Activated CD8-positive, alpha-beta T cell treated with anti-CD3 and anti-CD28 coated beads for 36 hours (primary cell): ENCODE measurements around the gene OTUD5. TPM values are rescaled to one million over a fixed set of nuclear protein-coding genes. Genes with fewer than 3 reads are reported as not detected.

Source experiments
- ATAC-seq: fragments of 200-7000 bp; cut with Tn5 transposase; one replicate; pipeline ENCODE4 v1.10.0; 2021; ENCODE audit warnings: mild to moderate bottlenecking, moderate library complexity
- CTCF ChIA-PET: fragments of 350-600 bp; sonication (Branson Sonifier 250); formaldehyde crosslinking; loops from one replicate; lab custom pipeline; 2021; ENCODE audit warnings: antibody characterized with exemption; lab: Charles Lee
- POLR2A ChIA-PET: fragments of 350-600 bp; sonication (Branson Sonifier 250); formaldehyde crosslinking; loops from one replicate; lab custom pipeline; 2021; ENCODE audit warnings: antibody characterized with exemption; lab: Charles Lee
- DNase-seq: peaks from one replicate; pipeline ENCODE4 v3.0.0-alpha.2; 2020
- H3K27ac Mint-ChIP-seq: one replicate; pipeline ENCODE4 v1.8.0; 2021; ENCODE audit warnings: mild to moderate bottlenecking, mixed read lengths
- H3K27me3 Mint-ChIP-seq: one replicate; pipeline ENCODE4 v1.8.0; 2021; ENCODE audit warnings: mixed read lengths
- H3K36me3 Mint-ChIP-seq: one replicate; pipeline ENCODE4 v1.8.0; 2021; ENCODE audit warnings: low read depth, mixed read lengths
- H3K4me1 Mint-ChIP-seq: one replicate; pipeline ENCODE4 v1.8.0; 2021; ENCODE audit warnings: low read depth, mixed read lengths
- H3K4me3 Mint-ChIP-seq: one replicate; pipeline ENCODE4 v1.8.0; 2021; ENCODE audit warnings: mild to moderate bottlenecking, moderate library complexity, mixed read lengths
- H3K9me3 Mint-ChIP-seq: one replicate; pipeline ENCODE4 v1.8.0; 2021; ENCODE audit warnings: mixed read lengths
- intact Hi-C: fragments of 100-400 bp; cut with micrococcal nuclease; formaldehyde crosslinking; loops from one replicate; pipeline ENCODE4 v1.10.0; 2022
- total RNA-seq, 2 experiments: library from RNA; stranded (reverse); gene quantifications; one replicate each; pipeline ENCODE4 v1.2.3, GENCODE V29; 2021
- TF ChIP-seq, protein P1 (sequence below): fragments of 200-600 bp; IDR thresholded peaks from one replicate; pipeline ENCODE4 v1.8.0; 2022; ENCODE audit warnings: antibody characterized with exemption, mild to moderate bottlenecking

OTUD5 gene
- total RNA-seq, 2 experiments from 2014 or later: 50.6 to 51.5 TPM

GRCh38 chrX:48909703-48910294 lies 47.6 kb downstream of the OTUD5 start:
- H3K4me1 Mint-ChIP-seq: peaks cover 34% of the 10 kb centered on the region
- DNase-seq (peak; percentile 6), ATAC-seq (no peak)
- ChIA-PET POLR2A (interaction anchor here (0.6 to 2.7 kb wide), 4 partner anchors 9 to 28 kb away, joined by 3 to 12 read pairs (median 3); no protein-coding TSS in a partner anchor), CTCF (no interaction called here)
- no peaks in the 10 kb centered on the region for H3K27me3 Mint-ChIP-seq
- H3K9me3 Mint-ChIP-seq: no peaks in the 10 kb centered on the region
- H3K4me3 Mint-ChIP-seq: peak overlapping the region; percentile 96
- H3K27ac Mint-ChIP-seq: no peak overlapping the region
- intact Hi-C loops: no loop called here
- TF ChIP-seq, protein P1, sequence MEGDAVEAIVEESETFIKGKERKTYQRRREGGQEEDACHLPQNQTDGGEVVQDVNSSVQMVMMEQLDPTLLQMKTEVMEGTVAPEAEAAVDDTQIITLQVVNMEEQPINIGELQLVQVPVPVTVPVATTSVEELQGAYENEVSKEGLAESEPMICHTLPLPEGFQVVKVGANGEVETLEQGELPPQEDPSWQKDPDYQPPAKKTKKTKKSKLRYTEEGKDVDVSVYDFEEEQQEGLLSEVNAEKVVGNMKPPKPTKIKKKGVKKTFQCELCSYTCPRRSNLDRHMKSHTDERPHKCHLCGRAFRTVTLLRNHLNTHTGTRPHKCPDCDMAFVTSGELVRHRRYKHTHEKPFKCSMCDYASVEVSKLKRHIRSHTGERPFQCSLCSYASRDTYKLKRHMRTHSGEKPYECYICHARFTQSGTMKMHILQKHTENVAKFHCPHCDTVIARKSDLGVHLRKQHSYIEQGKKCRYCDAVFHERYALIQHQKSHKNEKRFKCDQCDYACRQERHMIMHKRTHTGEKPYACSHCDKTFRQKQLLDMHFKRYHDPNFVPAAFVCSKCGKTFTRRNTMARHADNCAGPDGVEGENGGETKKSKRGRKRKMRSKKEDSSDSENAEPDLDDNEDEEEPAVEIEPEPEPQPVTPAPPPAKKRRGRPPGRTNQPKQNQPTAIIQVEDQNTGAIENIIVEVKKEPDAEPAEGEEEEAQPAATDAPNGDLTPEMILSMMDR: no peak
- peaks cover 20% of the 10 kb centered on the region for H3K36me3 Mint-ChIP-seq

DNA sequence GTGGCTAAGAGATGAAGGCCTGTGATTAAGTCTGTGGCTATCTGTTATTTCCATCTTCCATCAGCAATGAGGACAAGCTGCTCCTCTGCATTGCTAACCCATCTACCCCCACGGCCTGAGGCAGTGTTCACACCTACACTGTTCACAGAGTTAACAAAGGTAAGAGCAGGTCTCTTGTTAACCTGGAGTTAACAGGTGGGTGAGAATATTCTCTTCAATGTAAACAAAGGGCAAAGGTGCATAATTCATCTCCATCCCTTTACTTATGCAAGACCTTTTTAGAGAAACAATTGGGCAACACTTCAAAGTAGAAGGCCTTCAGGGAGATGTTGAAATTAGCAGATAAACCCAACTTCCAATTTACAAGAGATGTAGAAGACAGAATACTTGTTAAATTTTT lies 48.8 kb downstream of the OTUD5 start:
- TF ChIP-seq, protein P1: no peak
- H3K27me3 Mint-ChIP-seq: no peaks in the 10 kb centered on the region
- ATAC-seq: no peak
- no peak for DNase-seq
- H3K27ac Mint-ChIP-seq: no peak overlapping the region
- intact Hi-C loops: no loop called here
- no peaks in the 10 kb centered on the region for H3K9me3 Mint-ChIP-seq
- CTCF ChIA-PET: no interaction called here
- peaks cover 8% of the 10 kb centered on the region for H3K36me3 Mint-ChIP-seq
- POLR2A ChIA-PET: interaction anchor here (1.0 to 1.4 kb wide), 3 partner anchors 8 to 29 kb away, joined by 3 read pairs; partner anchors contain the start of genes PQBP1 and TIMM17B
- no peak overlapping the region for H3K4me3 Mint-ChIP-seq
- peaks cover 23% of the 10 kb centered on the region for H3K4me1 Mint-ChIP-seq

GRCh38 chrX:48905090-48905790 lies 52.2 kb downstream of the OTUD5 start:
- no peak overlapping the region for H3K27ac Mint-ChIP-seq
- CTCF ChIA-PET: interaction anchor here (1.6 kb wide), 1 partner anchor 53 kb away, joined by 4 read pairs; the partner anchor contains the start of gene OTUD5
- no peak for ATAC-seq
- POLR2A ChIA-PET: interaction anchor here (0.5 to 1.0 kb wide), 3 partner anchors 11 to 52 kb away, joined by 3 to 4 read pairs (median 3); partner anchors contain the start of gene OTUD5
- peaks cover 10% of the 10 kb centered on the region for H3K36me3 Mint-ChIP-seq
- intact Hi-C loops: no loop called here
- no peaks in the 10 kb centered on the region for H3K9me3 Mint-ChIP-seq
- TF ChIP-seq, protein P1: no peak
- H3K27me3 Mint-ChIP-seq: no peaks in the 10 kb centered on the region
- H3K4me3 Mint-ChIP-seq: no peak overlapping the region
- peaks cover 6% of the 10 kb centered on the region for H3K4me1 Mint-ChIP-seq
- DNase-seq: no peak

DNA sequence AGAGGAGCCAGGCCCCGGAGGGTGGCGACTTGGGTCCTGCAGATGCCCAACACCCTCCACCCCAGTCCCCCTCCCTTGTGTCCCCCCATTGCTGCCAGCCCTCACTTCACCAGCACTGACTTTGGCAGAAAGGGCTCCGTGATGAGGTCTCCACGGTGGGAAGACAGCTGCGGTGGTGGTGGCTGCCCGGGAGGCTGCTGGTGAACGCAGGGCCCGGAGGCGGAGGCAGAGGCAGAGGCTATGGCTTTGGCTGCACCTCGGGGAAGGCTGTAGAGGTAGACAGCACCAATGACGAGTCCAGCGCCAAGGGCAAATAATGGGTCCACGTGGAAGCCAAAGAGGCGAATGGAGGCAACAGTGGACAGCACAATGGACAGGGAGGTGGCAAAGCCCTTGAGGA lies 52.8 kb downstream of the OTUD5 start:
- ChIA-PET CTCF (no interaction called here), POLR2A (interaction anchor here (0.7 to 2.4 kb wide), 2 partner anchors 7 to 306 kb away, joined by 3 to 9 read pairs; partner anchors contain the start of gene SLC35A2)
- no peak for ATAC-seq
- Mint-ChIP-seq H3K27me3 (no peaks in the 10 kb centered on the region), H3K4me3 (no peak overlapping the region), H3K36me3 (peaks cover 11% of the 10 kb centered on the region), H3K9me3 (no peaks in the 10 kb centered on the region), H3K4me1 (peaks cover 6% of the 10 kb centered on the region), H3K27ac (no peak overlapping the region)
- intact Hi-C loops: no loop called here
- no peak for DNase-seq
- TF ChIP-seq, protein P1: no peak

DNA sequence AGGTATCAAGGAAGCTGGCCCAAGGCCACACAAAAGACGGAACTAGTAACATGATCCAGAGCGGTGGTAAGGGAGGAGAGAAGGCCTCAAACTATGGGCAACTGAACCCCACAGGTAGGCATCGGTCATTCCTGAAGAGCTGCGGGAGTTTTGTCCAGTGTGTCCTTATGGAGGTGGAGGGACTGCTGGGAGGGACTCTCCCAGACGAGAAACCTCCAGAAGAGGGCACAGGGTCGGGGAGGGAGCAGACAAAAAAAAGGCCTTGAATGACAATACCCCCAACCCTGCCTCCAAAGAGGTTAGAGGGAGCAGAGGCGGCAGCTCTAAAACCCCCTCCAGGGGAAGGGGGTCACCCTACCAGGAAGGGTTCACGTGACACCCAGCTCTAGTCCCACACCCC lies 53.2 kb downstream of the OTUD5 start:
- Mint-ChIP-seq H3K27me3 (no peaks in the 10 kb centered on the region), H3K36me3 (peaks cover 11% of the 10 kb centered on the region), H3K27ac (no peak overlapping the region), H3K4me3 (no peak overlapping the region), H3K4me1 (peaks cover 10% of the 10 kb centered on the region), H3K9me3 (no peaks in the 10 kb centered on the region)
- intact Hi-C loops: no loop called here
- no peak for DNase-seq
- no peak for ATAC-seq
- ChIA-PET POLR2A (interaction anchor here (0.7 to 2.4 kb wide), 4 partner anchors 8 to 306 kb away, joined by 3 to 9 read pairs (median 4); partner anchors contain the start of gene SLC35A2), CTCF (no interaction called here)
- TF ChIP-seq, protein P1: no peak
